Aorta (tissue), 5 donors: ENCODE results near the gene BACE2. TPM values are rescaled to one million over a fixed set of nuclear protein-coding genes. Genes with fewer than 3 reads are reported as not detected.
A peak's percentile ranks its signal among the peaks of the same experiment; 100 is the strongest.

Experiments
- ATAC-seq: fragments of 200-7000 bp; cut with Tn5 transposase; one replicate; pipeline ENCODE4 v1.9.1; 2022; ENCODE audit warnings: moderate library complexity; ENCODE audit not compliant: low FRiP score
- DNase-seq, 2 donors: peaks; one replicate each; pipeline ENCODE4 v3.0.0-alpha.2; 2020
- H3K27ac ChIP-seq, 2 donors: one replicate each; pipeline ENCODE4 v1.5.1; 2013; ENCODE audit warnings: low read length in 2 of 2, mild to moderate bottlenecking in 2 of 2, moderate library complexity in 2 of 2, control low read depth in 1 of 2, inconsistent platforms in 1 of 2, low read depth in 1 of 2
- H3K27me3 ChIP-seq, 2 donors: one replicate each; pipeline ENCODE4 v1.6.1; 2013; ENCODE audit warnings: control low read depth in 1 of 2, low read length in 1 of 2, mild to moderate bottlenecking in 1 of 2, moderate library complexity in 1 of 2; ENCODE audit not compliant: insufficient read depth in 2 of 2, control insufficient read depth in 1 of 2
- H3K36me3 ChIP-seq, 2 donors: one replicate each; pipeline ENCODE4 v1.6.1; 2013; ENCODE audit warnings: control low read depth in 1 of 2, low read length in 1 of 2, mild to moderate bottlenecking in 1 of 2; ENCODE audit not compliant: insufficient read depth in 2 of 2, control insufficient read depth in 1 of 2
- H3K4me1 ChIP-seq, 2 donors: one replicate each; pipeline ENCODE4 v1.6.1; 2013; ENCODE audit warnings: low read length in 2 of 2, control low read depth in 1 of 2, mild to moderate bottlenecking in 1 of 2, moderate library complexity in 1 of 2; ENCODE audit not compliant: insufficient read depth in 2 of 2, control insufficient read depth in 1 of 2
- H3K4me3 ChIP-seq, 2 donors: one replicate each; pipeline ENCODE4 v1.5.1; 2013; ENCODE audit warnings: low read length in 2 of 2, control low read depth in 1 of 2, mild to moderate bottlenecking in 1 of 2
- H3K9me3 ChIP-seq: one replicate; pipeline ENCODE4 v1.6.1; 2013; ENCODE audit warnings: mild to moderate bottlenecking, low read length; ENCODE audit not compliant: control insufficient read depth
- WGBS, 2 donors: extraction: QIAGEN DNeasy Blood & Tissue Kit; methylation state at CpG; one replicate each; pipeline ENCODE4 v1.1.7; 2013; 5-methylcytosine and 5-hydroxymethylcytosine counted together
- intact Hi-C, 2 donors: fragments of 100-400 bp; cut with DNase I; formaldehyde crosslinking; loops; one replicate each; pipeline versions ENCODE4 v1.14.2 to v1.15.0; 2022
- long read RNA-seq, 2 donors: library from polyadenylated mRNA; unstranded; transcript quantifications; one replicate each; pipeline ENCODE4 v2.0.0, GENCODE V29; 2020 to 2021
- polyA plus RNA-seq, 2 donors: library from polyadenylated mRNA; stranded (reverse); fragments of 200-250 nt; gene quantifications; one replicate each; pipeline ENCODE4 v1.2.3, GENCODE V29; 2013
- total RNA-seq, 2 donors: library from RNA; stranded (reverse); fragmentation: NEBNext Ultra II Directional; extraction: Animal tissue kit (Norgen Biotek cat#: 25700); gene quantifications; one replicate each; pipeline ENCODE4 v1.2.1, GENCODE V29; 2021
- donor health status: healthy with polysubstance abuse.
- donor health status: Bipolar disorder and iron deficiency.
- donor health status: DM: no; HTN: no; CAD: no.
- donor health status: DM: no; HTN: no; CAD: no.
- donor health status: DM: yes; HTN: yes; CAD: no.

Gene BACE2
- 100 to 1,000 TPM in 1 of 2 donors, 10 to 100 TPM in 1; 80.4 to 151 TPM for total RNA-seq
- 10 to 100 TPM; 26.2 to 53.3 TPM for polyA plus RNA-seq
- long read RNA-seq, donor 1, full-length matches to known transcripts = 39 of 150 reads
- long read RNA-seq, donor 1, partial matches to known transcripts = 81 of 150 reads
- long read RNA-seq, donor 1, other reads (novel, unspliced or antisense) = 30 of 150 reads
- long read RNA-seq, donor 2, transcript BACE2-202 (9 exons, 2,993 nt) = major isoform, 82 of 160 reads
- long read RNA-seq, donor 2, partial matches to known transcripts = 21 of 160 reads
- long read RNA-seq, donor 2, other reads (novel, unspliced or antisense) = 54 of 160 reads

- ATAC-seq (peak; percentile 89), DNase-seq (peak; percentile 90 to 94)
- H3K4me3 ChIP-seq = peak within 1 kb of the TSS; percentile 94 to 97
- WGBS, 2 donors = 0 to 1% methylated on average over 59 to 111 of the region's 111 CpGs
- intact Hi-C loops = loop anchor here (2.0 to 5.0 kb wide), 4 partner anchors 70 to 255 kb away; no protein-coding TSS in a partner anchor
- H3K4me1 ChIP-seq = no peaks in the 10 kb centered on the region
- peak within 1 kb of the TSS; percentile 49 to 85 for H3K27ac ChIP-seq
- H3K36me3 ChIP-seq = no peaks in the 10 kb centered on the region
- no peaks in the 10 kb centered on the region for H3K9me3 ChIP-seq
- no peaks in the 10 kb centered on the region for H3K27me3 ChIP-seq
Observed at GRCh38 chr21:41167348-41168342, at the start of gene BACE2. BACE2 (plus strand) TSS chr21:41168160; CDS start chr21:41168264, 104 bp downstream.

GRCh38 chr21:41119901-41120300, 48.1 kb upstream of the BACE2 start:
- intact Hi-C loops = loop anchor here (2.0 to 10.0 kb wide), 5 partner anchors 135 to 341 kb away; partner anchors contain the start of genes MX1 (in 1 of the 2) and MX2 (in 1 of the 2)
- ATAC-seq = no peak
- no peak for DNase-seq
- no peaks in the 10 kb centered on the region for H3K27me3 ChIP-seq
- H3K9me3 ChIP-seq = no peaks in the 10 kb centered on the region
- H3K27ac ChIP-seq = no peak overlapping the region
- no peak overlapping the region for H3K4me3 ChIP-seq
- H3K4me1 ChIP-seq = no peaks in the 10 kb centered on the region
- 77 to 90% methylated on average over 1 of the region's 1 CpG for WGBS, 2 donors
- no peaks in the 10 kb centered on the region for H3K36me3 ChIP-seq

- WGBS, 2 donors = 77 to 83% methylated on average over 4 of the region's 4 CpGs
- no peak overlapping the region for H3K27ac ChIP-seq
- H3K9me3 ChIP-seq = no peaks in the 10 kb centered on the region
- DNase-seq = no peak
- H3K4me1 ChIP-seq = no peaks in the 10 kb centered on the region
- no peaks in the 10 kb centered on the region for H3K36me3 ChIP-seq
- no peak overlapping the region for H3K4me3 ChIP-seq
- ATAC-seq = no peak
- intact Hi-C loops = loop anchor here (2.0 to 10.0 kb wide), 5 partner anchors 134 to 340 kb away; partner anchors contain the start of genes MX1 (in 1 of the 2) and MX2 (in 1 of the 2)
- no peaks in the 10 kb centered on the region for H3K27me3 ChIP-seq
Observed at GRCh38 chr21:41120997-41121396, 47.0 kb upstream of the BACE2 start.

- DNase-seq = peak; percentile 91 to 94
- 34 to 36% methylated on average over 18 to 19 of the region's 19 CpGs for WGBS, 2 donors
- Histone ChIP-seq H3K4me1 (no peaks in the 10 kb centered on the region), H3K36me3 (no peaks in the 10 kb centered on the region), H3K9me3 (no peaks in the 10 kb centered on the region), H3K4me3 (no peak overlapping the region), H3K27me3 (no peaks in the 10 kb centered on the region), H3K27ac (no peak overlapping the region)
- intact Hi-C loops = loop anchor here (2.0 to 10.0 kb wide), 5 partner anchors 133 to 339 kb away; partner anchors contain the start of genes MX1 (in 1 of the 2) and MX2 (in 1 of the 2)
- peak; percentile 84 for ATAC-seq
Observed at GRCh38 chr21:41121785-41122415, 46.1 kb upstream of the BACE2 start.

GRCh38 chr21:41124641-41125201, 43.2 kb upstream of the BACE2 start:
- peak; percentile 57 for ATAC-seq
- 9 to 11% methylated on average over 13 of the region's 13 CpGs for WGBS, 2 donors
- peak overlapping the region in 1 of 2 donors; percentile 21 for H3K4me3 ChIP-seq
- H3K9me3 ChIP-seq = no peaks in the 10 kb centered on the region
- no peaks in the 10 kb centered on the region for H3K36me3 ChIP-seq
- DNase-seq = peak in 1 of 2 donors; percentile 64
- no peaks in the 10 kb centered on the region for H3K4me1 ChIP-seq
- H3K27ac ChIP-seq = peak overlapping the region; percentile 51 to 91
- H3K27me3 ChIP-seq = no peaks in the 10 kb centered on the region
- intact Hi-C loops = loop anchor here (5.0 to 10.0 kb wide), 5 partner anchors 38 to 300 kb away; partner anchors contain the start of genes MX1 (in 1 of the 2) and MX2 (in 1 of the 2)

- H3K27me3 ChIP-seq = no peaks in the 10 kb centered on the region
- intact Hi-C loops = loop anchor here in 1 of 2 donors (5.0 to 10.0 kb wide), 4 partner anchors 33 to 296 kb away; partner anchors contain the start of genes MX1 and MX2
- DNase-seq (no peak), ATAC-seq (no peak)
- H3K27ac ChIP-seq = no peak overlapping the region
- H3K9me3 ChIP-seq = no peaks in the 10 kb centered on the region
- H3K4me3 ChIP-seq = no peak overlapping the region
- no peaks in the 10 kb centered on the region for H3K36me3 ChIP-seq
- no peaks in the 10 kb centered on the region for H3K4me1 ChIP-seq
Observed at GRCh38 chr21:41128981-41129380, 39.0 kb upstream of the BACE2 start.

- no peaks in the 10 kb centered on the region for H3K36me3 ChIP-seq
- intact Hi-C loops = no loop called here
- 80 to 87% methylated on average over 3 of the region's 3 CpGs for WGBS, 2 donors
- H3K27me3 ChIP-seq = no peaks in the 10 kb centered on the region
- H3K27ac ChIP-seq = no peak overlapping the region
- no peaks in the 10 kb centered on the region for H3K9me3 ChIP-seq
- DNase-seq = no peak
- ATAC-seq = no peak
- H3K4me1 ChIP-seq = no peaks in the 10 kb centered on the region
- no peak overlapping the region for H3K4me3 ChIP-seq
Observed at GRCh38 chr21:41130883-41131282, 37.1 kb upstream of the BACE2 start.
